ENCODE measurements around the gene FMN2.

GRCh38 chr1:240363315-240363714 lies 271.6 kb downstream of the FMN2 start:
- TF ChIP-seq POLR2A (IDR thresholded peaks at IDR 0.05): no peak
- no peak for TF ChIP-seq CTCF (IDR thresholded peaks at IDR 0.05)
